Heart left ventricle (tissue), 13 donors: ENCODE data around the gene ZNF516.

ENCODE experiments used
- CTCF ChIP-seq, 12 donors: fragments of 200-600 bp; sonication (generic) in 4 of 12; IDR thresholded peaks; one replicate each; pipeline versions ENCODE4 v1.5.0 to v1.8.0; 2018 to 2022; ENCODE audit warnings: antibody characterized with exemption in 12 of 12, mild to moderate bottlenecking in 5 of 12
- POLR2A ChIP-seq, 2 donors: fragments of 450-650 bp; IDR thresholded peaks; one replicate each; pipeline ENCODE4 v1.6.1; 2017; ENCODE audit warnings: antibody characterized with exemption in 2 of 2, mild to moderate bottlenecking in 2 of 2, moderate library complexity in 2 of 2
- donor health status: ischemic (EF 13 %, LVEDD 7.1; RV severe dilation, severe dysfunction).
- donor health status: DM: no; HTN: yes; CAD: no.
- donor health status: DM: no; HTN: no; CAD: no.
- donor health status: ischemic (EF 25% LVEDD 6.9; RV normal size, moderate dysfunction).
- donor health status: ischemic (EF 25% LVEDD 5.7; RV mildly dilated, moderate dysfunction).
- donor health status: ischemic (EF 35%, LVEDD 5.7; RV mildly dilated, moderate dysfunction).
- donor health status: nonischemic (EF 11% LVEDD 7.7; RV severe dilation, severe dysfunction).
- donor health status: DM: yes; HTN: yes; CAD: no.
- donor health status: PGD.
- donor health status: ischemic (EF 29% LVEDD 5.4; RV normal size, mild dysfunction).
- donor health status: nonischemic (EF 23%, LVEDD 6.1; RV moderate dilation, normal function).

- TF ChIP-seq CTCF (IDR thresholded peaks at IDR 0.05) = no peak
- no peak for TF ChIP-seq POLR2A (IDR thresholded peaks at IDR 0.05)
Measured at GRCh38 chr18:76354348-76354747, 140.7 kb downstream of the ZNF516 start.
